ENCODE data around the gene ISG15. TPM values are rescaled to one million over a fixed set of nuclear protein-coding genes. Genes with fewer than 3 reads are reported as not detected.

The ISG15 gene
- total RNA-seq, 1 donor from 2014 or later = 22.3 TPM

DNA sequence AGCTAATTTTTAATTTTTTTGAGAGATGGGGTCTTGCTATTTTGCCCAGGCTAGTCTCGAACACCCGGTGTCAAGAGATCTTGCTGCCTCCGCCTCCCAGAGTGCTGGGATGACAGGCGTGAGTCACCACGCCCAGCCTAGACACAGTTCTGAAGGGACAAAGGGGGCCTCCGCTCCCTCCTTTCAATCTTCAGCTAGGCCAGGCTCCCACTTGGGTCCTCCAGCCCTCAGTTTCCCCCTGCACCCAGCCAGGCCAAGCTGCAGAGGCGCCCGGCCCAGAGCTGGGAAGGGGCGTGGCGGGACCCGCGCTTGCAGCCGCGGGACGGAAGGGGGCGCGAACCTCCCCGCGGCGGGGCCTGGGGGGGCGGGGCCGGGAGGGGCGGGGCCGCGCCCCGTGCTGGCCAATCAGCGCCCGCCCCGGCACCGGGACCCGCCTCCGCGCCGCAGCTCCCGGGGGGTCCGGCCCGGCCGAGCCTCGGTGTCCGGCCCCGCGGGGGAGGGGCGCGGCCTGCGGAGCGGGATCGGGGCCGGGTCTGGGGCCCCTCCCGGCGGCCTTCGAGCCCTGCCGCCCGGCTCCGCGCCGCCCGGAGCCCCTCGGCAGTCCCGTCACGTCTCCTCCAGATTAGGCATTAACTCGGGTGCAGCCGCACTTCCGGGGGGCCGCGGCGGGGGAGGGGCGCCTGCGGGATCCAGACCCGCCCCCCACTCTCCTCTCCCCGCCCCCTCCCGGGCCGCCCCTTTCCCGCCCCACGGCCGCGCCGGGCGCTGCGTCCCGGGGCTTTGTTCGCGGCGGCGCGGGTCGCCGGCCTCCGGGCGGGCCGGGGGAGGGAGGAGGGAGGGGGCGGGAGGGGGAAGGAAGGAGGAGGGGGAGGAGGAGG, 6.1 kb downstream of the ISG15 start:
- no peaks in the 10 kb centered on the region for H3K27me3 Mint-ChIP-seq (ENCODE audit: low read depth)
- no peak overlapping the region for H3K27ac Mint-ChIP-seq (ENCODE audit: unreplicated experiment)
- DNase-seq (ENCODE audit: low read depth, low spot score) = peak; percentile 77
- H3K4me1 Mint-ChIP-seq = peaks cover 24% of the 10 kb centered on the region
- TF ChIP-seq, protein P1, sequence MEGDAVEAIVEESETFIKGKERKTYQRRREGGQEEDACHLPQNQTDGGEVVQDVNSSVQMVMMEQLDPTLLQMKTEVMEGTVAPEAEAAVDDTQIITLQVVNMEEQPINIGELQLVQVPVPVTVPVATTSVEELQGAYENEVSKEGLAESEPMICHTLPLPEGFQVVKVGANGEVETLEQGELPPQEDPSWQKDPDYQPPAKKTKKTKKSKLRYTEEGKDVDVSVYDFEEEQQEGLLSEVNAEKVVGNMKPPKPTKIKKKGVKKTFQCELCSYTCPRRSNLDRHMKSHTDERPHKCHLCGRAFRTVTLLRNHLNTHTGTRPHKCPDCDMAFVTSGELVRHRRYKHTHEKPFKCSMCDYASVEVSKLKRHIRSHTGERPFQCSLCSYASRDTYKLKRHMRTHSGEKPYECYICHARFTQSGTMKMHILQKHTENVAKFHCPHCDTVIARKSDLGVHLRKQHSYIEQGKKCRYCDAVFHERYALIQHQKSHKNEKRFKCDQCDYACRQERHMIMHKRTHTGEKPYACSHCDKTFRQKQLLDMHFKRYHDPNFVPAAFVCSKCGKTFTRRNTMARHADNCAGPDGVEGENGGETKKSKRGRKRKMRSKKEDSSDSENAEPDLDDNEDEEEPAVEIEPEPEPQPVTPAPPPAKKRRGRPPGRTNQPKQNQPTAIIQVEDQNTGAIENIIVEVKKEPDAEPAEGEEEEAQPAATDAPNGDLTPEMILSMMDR (conservative IDR thresholded peaks at IDR 0.05) = peak; percentile 58
- no peaks in the 10 kb centered on the region for H3K9me3 Mint-ChIP-seq
- peak overlapping the region; percentile 72 for H3K4me3 Mint-ChIP-seq
- no peaks in the 10 kb centered on the region for H3K36me3 Mint-ChIP-seq (ENCODE audit: low read depth)

DNA sequence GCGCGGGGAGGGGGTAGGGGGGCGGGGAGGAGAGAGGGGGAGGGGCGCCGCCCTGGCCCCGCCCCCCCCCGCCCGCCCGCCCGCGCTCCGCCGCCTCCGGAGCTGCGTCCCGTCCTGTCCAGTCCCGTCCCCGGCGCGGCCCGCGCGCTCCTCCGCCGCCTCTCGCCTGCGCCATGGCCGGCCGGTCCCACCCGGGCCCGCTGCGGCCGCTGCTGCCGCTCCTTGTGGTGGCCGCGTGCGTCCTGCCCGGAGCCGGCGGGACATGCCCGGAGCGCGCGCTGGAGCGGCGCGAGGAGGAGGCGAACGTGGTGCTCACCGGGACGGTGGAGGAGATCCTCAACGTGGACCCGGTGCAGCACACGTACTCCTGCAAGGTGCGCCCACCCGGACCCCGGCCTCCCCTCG, 6.7 kb downstream of the ISG15 start, which contains the start of gene AGRN:
TSS of gene AGRN (plus strand) at position 121 of the 405 bp plus-strand sequence. CDS start at position 174, 53 bp downstream.
- peaks cover 20% of the 10 kb centered on the region for H3K4me1 Mint-ChIP-seq
- DNase-seq (ENCODE audit: low read depth, low spot score) = peak; percentile 30
- H3K4me3 Mint-ChIP-seq = peak within 1 kb of the TSS; percentile 79
- H3K36me3 Mint-ChIP-seq (ENCODE audit: low read depth) = no peaks in the 10 kb centered on the region
- H3K27me3 Mint-ChIP-seq (ENCODE audit: low read depth) = no peaks in the 10 kb centered on the region
- no peaks in the 10 kb centered on the region for H3K9me3 Mint-ChIP-seq
- TF ChIP-seq, protein P1 (conservative IDR thresholded peaks at IDR 0.05) = no peak
- no peak within 1 kb of the TSS for H3K27ac Mint-ChIP-seq (ENCODE audit: unreplicated experiment)

DNA sequence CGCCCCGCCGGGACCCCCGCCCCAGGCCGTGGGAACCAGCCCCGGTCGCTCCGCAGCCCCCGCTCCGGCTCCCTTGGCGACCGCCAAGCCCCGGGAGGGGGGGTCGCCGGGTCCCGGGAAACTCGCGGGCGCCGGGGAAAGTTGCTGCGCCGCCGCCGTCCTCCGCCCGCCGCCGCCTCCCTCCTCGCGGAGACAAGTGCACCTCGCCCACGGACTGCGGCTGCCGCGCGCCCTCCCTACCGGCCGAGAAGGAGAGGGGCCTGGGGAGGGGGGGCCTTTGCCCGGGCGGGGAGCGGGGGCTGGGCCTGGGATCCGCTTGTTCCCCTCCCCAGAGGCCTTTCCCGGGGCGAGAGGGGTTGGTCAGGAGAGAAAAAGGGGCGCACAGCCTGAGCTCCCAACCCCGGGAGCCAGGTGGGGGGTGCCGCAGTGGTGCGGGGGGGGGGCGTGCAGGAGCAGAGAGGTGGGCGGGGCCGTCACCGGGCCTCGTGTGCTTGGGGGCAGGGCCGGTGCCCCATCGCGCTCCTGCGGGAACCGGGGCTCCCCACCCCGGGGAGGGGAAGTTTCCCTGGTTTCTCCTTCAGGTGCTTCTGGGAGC, 7.2 kb downstream of the ISG15 start:
- TF ChIP-seq, protein P1 (conservative IDR thresholded peaks at IDR 0.05) = no peak
- peak; percentile 44 for DNase-seq (ENCODE audit: low read depth, low spot score)
- H3K27ac Mint-ChIP-seq (ENCODE audit: unreplicated experiment) = no peak overlapping the region
- peak overlapping the region; percentile 79 for H3K4me3 Mint-ChIP-seq
- H3K4me1 Mint-ChIP-seq = peaks cover 20% of the 10 kb centered on the region
- H3K27me3 Mint-ChIP-seq (ENCODE audit: low read depth) = no peaks in the 10 kb centered on the region
- H3K9me3 Mint-ChIP-seq = no peaks in the 10 kb centered on the region
- no peaks in the 10 kb centered on the region for H3K36me3 Mint-ChIP-seq (ENCODE audit: low read depth)

DNA sequence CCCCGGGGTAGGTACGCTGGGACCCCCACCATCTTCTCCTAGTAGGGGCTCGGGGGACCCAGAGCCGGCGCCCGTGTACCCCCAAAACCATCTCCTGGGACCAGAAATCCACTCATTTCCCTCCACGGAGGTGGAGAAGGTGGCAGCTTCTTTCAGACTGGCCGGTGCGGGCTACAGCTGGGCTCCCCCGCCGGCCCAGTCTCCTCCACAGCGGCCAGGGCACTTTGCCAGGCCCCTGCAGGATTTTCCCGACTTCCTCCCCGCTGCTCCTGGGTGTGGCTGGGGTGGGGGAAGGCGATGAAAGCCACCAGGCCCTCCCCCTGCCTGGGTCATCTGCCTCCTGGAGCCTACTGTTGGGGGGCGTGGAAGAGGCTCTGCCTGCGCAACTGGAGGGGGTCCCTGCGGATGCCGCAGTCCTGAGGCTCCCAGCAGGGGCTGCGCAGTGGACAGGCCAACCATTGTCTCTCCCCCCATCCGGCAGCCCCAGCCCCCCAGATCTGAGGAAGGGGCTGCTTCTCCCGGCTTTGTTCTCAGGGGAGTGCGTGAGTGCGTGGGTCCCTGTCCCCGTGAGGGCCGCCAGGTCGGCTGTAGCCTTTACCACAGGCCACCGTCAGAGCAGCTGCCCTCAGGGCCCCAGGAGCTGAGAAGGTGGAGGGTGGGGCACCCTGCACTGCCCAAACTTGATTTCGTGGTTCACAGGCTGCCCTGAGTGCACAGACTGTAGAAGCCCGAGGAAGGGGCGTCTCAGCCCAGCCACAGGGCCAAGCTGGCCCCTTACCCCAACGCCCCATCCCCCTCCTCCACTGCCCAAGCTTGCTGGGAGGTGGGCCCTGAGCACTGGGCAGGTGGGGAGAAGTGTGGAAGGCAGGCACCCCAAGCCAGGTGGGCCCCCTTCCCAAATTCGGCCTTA, 8.0 kb downstream of the ISG15 start:
- H3K27me3 Mint-ChIP-seq (ENCODE audit: low read depth) = no peaks in the 10 kb centered on the region
- peak overlapping the region; percentile 79 for H3K4me3 Mint-ChIP-seq
- no peaks in the 10 kb centered on the region for H3K9me3 Mint-ChIP-seq
- no peak overlapping the region for H3K27ac Mint-ChIP-seq (ENCODE audit: unreplicated experiment)
- H3K4me1 Mint-ChIP-seq = peaks cover 20% of the 10 kb centered on the region
- H3K36me3 Mint-ChIP-seq (ENCODE audit: low read depth) = no peaks in the 10 kb centered on the region
- TF ChIP-seq, protein P1 (conservative IDR thresholded peaks at IDR 0.05) = no peak
- DNase-seq (ENCODE audit: low read depth, low spot score) = no peak

DNA sequence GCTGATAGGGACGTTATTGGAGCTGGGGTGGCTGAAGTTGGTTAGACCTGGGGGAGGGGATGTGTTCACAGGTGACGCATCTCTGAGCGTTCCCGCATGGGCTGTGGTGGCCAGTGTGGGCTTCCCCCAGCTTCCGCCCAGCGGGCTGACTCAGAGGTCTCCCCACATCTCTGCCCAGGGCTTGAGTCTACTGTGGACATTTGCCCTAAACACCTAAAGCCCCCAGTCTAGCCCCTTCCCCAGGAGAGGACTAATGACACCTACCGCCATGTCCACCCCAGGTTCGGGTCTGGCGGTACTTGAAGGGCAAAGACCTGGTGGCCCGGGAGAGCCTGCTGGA, 8.6 kb downstream of the ISG15 start:
- no peaks in the 10 kb centered on the region for H3K27me3 Mint-ChIP-seq (ENCODE audit: low read depth)
- H3K9me3 Mint-ChIP-seq = no peaks in the 10 kb centered on the region
- no peaks in the 10 kb centered on the region for H3K36me3 Mint-ChIP-seq (ENCODE audit: low read depth)
- DNase-seq (ENCODE audit: low read depth, low spot score) = no peak
- peaks cover 20% of the 10 kb centered on the region for H3K4me1 Mint-ChIP-seq
- TF ChIP-seq, protein P1 (conservative IDR thresholded peaks at IDR 0.05) = no peak
- H3K4me3 Mint-ChIP-seq = peak overlapping the region; percentile 79
- no peak overlapping the region for H3K27ac Mint-ChIP-seq (ENCODE audit: unreplicated experiment)

Measured in neural crest cell (in vitro differentiated cells).